Measurements from ENCODE around the gene CEP104.

DNA sequence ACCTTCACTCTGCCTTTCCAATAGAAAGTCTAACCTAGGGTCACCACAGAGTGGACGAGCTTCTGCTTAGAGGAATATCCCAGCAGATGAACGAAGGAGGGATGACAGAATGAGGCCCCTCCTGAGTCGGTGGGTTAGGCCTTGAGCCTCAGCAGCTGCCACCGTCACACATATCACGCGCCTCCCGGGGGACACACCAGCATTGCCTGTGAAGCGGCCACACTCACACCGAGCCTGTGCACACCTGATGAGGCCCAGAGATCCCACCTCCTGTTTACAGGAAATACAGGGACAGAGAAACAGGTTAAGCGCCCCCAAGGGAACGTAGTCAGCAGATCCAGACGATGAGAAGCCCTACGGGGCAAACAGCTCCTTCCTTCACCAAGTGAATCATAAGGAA, 35.6 kb downstream of the CEP104 start:
- TF ChIP-seq, protein P1, sequence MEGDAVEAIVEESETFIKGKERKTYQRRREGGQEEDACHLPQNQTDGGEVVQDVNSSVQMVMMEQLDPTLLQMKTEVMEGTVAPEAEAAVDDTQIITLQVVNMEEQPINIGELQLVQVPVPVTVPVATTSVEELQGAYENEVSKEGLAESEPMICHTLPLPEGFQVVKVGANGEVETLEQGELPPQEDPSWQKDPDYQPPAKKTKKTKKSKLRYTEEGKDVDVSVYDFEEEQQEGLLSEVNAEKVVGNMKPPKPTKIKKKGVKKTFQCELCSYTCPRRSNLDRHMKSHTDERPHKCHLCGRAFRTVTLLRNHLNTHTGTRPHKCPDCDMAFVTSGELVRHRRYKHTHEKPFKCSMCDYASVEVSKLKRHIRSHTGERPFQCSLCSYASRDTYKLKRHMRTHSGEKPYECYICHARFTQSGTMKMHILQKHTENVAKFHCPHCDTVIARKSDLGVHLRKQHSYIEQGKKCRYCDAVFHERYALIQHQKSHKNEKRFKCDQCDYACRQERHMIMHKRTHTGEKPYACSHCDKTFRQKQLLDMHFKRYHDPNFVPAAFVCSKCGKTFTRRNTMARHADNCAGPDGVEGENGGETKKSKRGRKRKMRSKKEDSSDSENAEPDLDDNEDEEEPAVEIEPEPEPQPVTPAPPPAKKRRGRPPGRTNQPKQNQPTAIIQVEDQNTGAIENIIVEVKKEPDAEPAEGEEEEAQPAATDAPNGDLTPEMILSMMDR (IDR thresholded peaks at IDR 0.05), result no peak
- no peak for TF ChIP-seq POLR2A (IDR thresholded peaks at IDR 0.05)
